Right hindlimb (tissue), 1 donor: ENCODE results near the gene ACOX2.

Source experiments
- DNase-seq: peaks from one replicate; pipeline ENCODE4 v3.0.0-alpha.2; 2018

The ACOX2 gene

GRCh38 chr3:58502872-58503271 lies 34.1 kb downstream of the ACOX2 start:
- DNase-seq: no peak

- no peak for DNase-seq
These were observed 39.9 kb downstream of the ACOX2 start for GRCh38 chr3:58497097-58497496.

GRCh38 chr3:58496206-58496857 lies 40.7 kb downstream of the ACOX2 start:
- DNase-seq: no peak

GRCh38 chr3:58495101-58495500 lies 41.9 kb downstream of the ACOX2 start:
- DNase-seq: no peak

GRCh38 chr3:58494107-58494506 lies 42.9 kb downstream of the ACOX2 start:
- DNase-seq: no peak

- peak; percentile 36 for DNase-seq
These were observed 44.5 kb downstream of the ACOX2 start for GRCh38 chr3:58492494-58492905.

- peak; percentile 96 for DNase-seq
These were observed 45.2 kb downstream of the ACOX2 start, which contains the start of gene KCTD6 for GRCh38 chr3:58491506-58492402. KCTD6 (plus strand) TSS chr3:58492096; CDS start chr3:58498756, 6,660 bp downstream.

GRCh38 chr3:58490860-58491501 lies 46.0 kb downstream of the ACOX2 start:
- no peak for DNase-seq

GRCh38 chr3:58488967-58489366 lies 48.0 kb downstream of the ACOX2 start:
- DNase-seq: no peak

- no peak for DNase-seq
These were observed 49.7 kb downstream of the ACOX2 start for GRCh38 chr3:58487140-58487886.

GRCh38 chr3:58485801-58486435 lies 51.1 kb downstream of the ACOX2 start:
- DNase-seq: no peak

- DNase-seq: no peak
These were observed 52.3 kb downstream of the ACOX2 start for GRCh38 chr3:58484722-58485069.

- no peak for DNase-seq
These were observed 52.8 kb downstream of the ACOX2 start for GRCh38 chr3:58484045-58484721.

- no peak for DNase-seq
These were observed 53.9 kb downstream of the ACOX2 start for GRCh38 chr3:58482917-58483636.

GRCh38 chr3:58480309-58480708 lies 56.7 kb downstream of the ACOX2 start:
- no peak for DNase-seq

GRCh38 chr3:58478781-58479180 lies 58.2 kb downstream of the ACOX2 start:
- DNase-seq: no peak

GRCh38 chr3:58474967-58475578 lies 61.9 kb downstream of the ACOX2 start:
- DNase-seq: no peak

- DNase-seq: no peak
These were observed 62.6 kb downstream of the ACOX2 start for GRCh38 chr3:58474348-58474911.

- no peak for DNase-seq
These were observed 63.7 kb downstream of the ACOX2 start for GRCh38 chr3:58473275-58473674.
